H1 (cell line): ENCODE data around the gene MYO5A. TPM values are rescaled to one million over a fixed set of nuclear protein-coding genes. Genes with fewer than 3 reads are reported as not detected.

Experiments
- CTCF ChIA-PET: fragments of 300-600 bp; sonication (Branson Sonifier 250); formaldehyde crosslinking; loops from one replicate; lab custom pipeline; 2021; ENCODE audit not compliant: partially characterized antibody; lab: Charles Lee
- POLR2A ChIA-PET: fragments of 300-600 bp; sonication (Branson Sonifier 250); formaldehyde crosslinking; loops from one replicate; lab custom pipeline; 2021; ENCODE audit warnings: inconsistent platforms; ENCODE audit not compliant: partially characterized antibody; lab: Charles Lee
- DNase-seq, 2 experiments: peaks; one replicate each; pipeline versions ENCODE4 v3.0.0 to v3.0.0-alpha.2; 2010 to 2022; ENCODE audit warnings: low spot score in 2 of 2, low read depth in 1 of 2, mixed read lengths in 1 of 2
- FAIRE-seq: peaks from 2 replicates; lab custom pipeline; 2011; peaks lifted over from hg19 to GRCh38; lab: Jason Lieb, UNC
- H2AFZ ChIP-seq: 2 replicates; pipeline ENCODE4 v1.8.1; 2012; ENCODE audit warnings: low read length, inconsistent platforms
- H2AK5ac ChIP-seq: 2 replicates; pipeline ENCODE4 v1.6.1; 2013; ENCODE audit warnings: low read depth, low read length
- H2BK120ac ChIP-seq: replicated peaks from 2 replicates; pipeline ENCODE3; 2013; ENCODE audit warnings: low read depth, low read length, inconsistent platforms
- H2BK12ac ChIP-seq: 2 replicates; pipeline ENCODE4 v1.6.1; 2013; ENCODE audit warnings: low read depth, low read length
- H2BK15ac ChIP-seq: 2 replicates; pipeline ENCODE4 v1.6.1; 2013; ENCODE audit warnings: low read length
- H2BK20ac ChIP-seq: 2 replicates; pipeline ENCODE4 v1.6.1; 2013; ENCODE audit warnings: low read length
- H2BK5ac ChIP-seq: 2 replicates; pipeline ENCODE4 v1.6.1; 2013; ENCODE audit warnings: low read depth, low read length
- H3K14ac ChIP-seq: 2 replicates; pipeline ENCODE4 v1.6.1; 2013; ENCODE audit warnings: inconsistent platforms; ENCODE audit not compliant: insufficient read length
- H3K18ac ChIP-seq: 2 replicates; pipeline ENCODE4 v1.6.1; 2013; ENCODE audit warnings: low read length; ENCODE audit errors: extremely low read depth
- H3K23ac ChIP-seq: 2 replicates; pipeline ENCODE4 v1.6.1; 2013; ENCODE audit warnings: inconsistent platforms; ENCODE audit not compliant: insufficient read length
- H3K23me2 ChIP-seq: 2 replicates; pipeline ENCODE4 v1.6.1; 2013; ENCODE audit warnings: low read depth, low read length
- H3K27ac ChIP-seq: 2 replicates; pipeline ENCODE4 v1.6.1; 2011; ENCODE audit warnings: low read depth, low read length, inconsistent platforms
- H3K27me3 ChIP-seq, 4 experiments: replicated peaks in 1 of 4; 1 replicate in 1 of 4; 2 replicates in 3 of 4; pipeline versions ENCODE4 v1.6.1 to v1.8.1; 2011 to 2013; ENCODE audit warnings: low read length in 3 of 4, mild to moderate bottlenecking in 3 of 4, inconsistent platforms in 2 of 4, mixed read lengths in 2 of 4, moderate library complexity in 1 of 4; ENCODE audit not compliant: control insufficient read depth in 3 of 4, insufficient read depth in 3 of 4; ENCODE audit errors: extremely low read depth in 1 of 4
- H3K36me3 ChIP-seq, 4 experiments: 2 replicates each; pipeline versions ENCODE4 v1.6.1 to v1.8.1; 2011 to 2013; ENCODE audit warnings: mild to moderate bottlenecking in 4 of 4, low read length in 3 of 4, moderate library complexity in 2 of 4, control low read depth in 1 of 4, inconsistent platforms in 1 of 4; ENCODE audit not compliant: insufficient read depth in 4 of 4, control insufficient read depth in 2 of 4
- H3K4ac ChIP-seq: replicated peaks from 2 replicates; pipeline ENCODE3; 2013; ENCODE audit warnings: low read length, low read depth, mixed read lengths, inconsistent platforms; ENCODE audit not compliant: insufficient read length
- H3K4me1 ChIP-seq, 4 experiments: replicated peaks in 1 of 4; 1 replicate in 1 of 4; 2 replicates in 3 of 4; pipeline versions ENCODE4 v1.6.1 to v1.8.1; 2011 to 2013; ENCODE audit warnings: low read length in 3 of 4, inconsistent platforms in 2 of 4, mixed read lengths in 1 of 4; ENCODE audit not compliant: insufficient read depth in 4 of 4, control insufficient read depth in 3 of 4
- H3K4me2 ChIP-seq, 2 experiments: 2 replicates each; pipeline versions ENCODE4 v1.6.1 to v1.8.1; 2011 to 2013; ENCODE audit warnings: low read depth in 2 of 2, low read length in 2 of 2, control low read depth in 1 of 2, inconsistent platforms in 1 of 2, mild to moderate bottlenecking in 1 of 2; ENCODE audit not compliant: insufficient read depth in 1 of 2
- H3K4me3 ChIP-seq, 4 experiments: fragments of 200-600, 300-600 bp in 1 of 4; sonication (generic), shearing (Covaris generic), sonication (Bioruptor Twin) in 1 of 4; 2 replicates each; pipeline versions ENCODE4 v1.5.1 to v1.8.1; 2011 to 2016; ENCODE audit warnings: low read length in 4 of 4, low read depth in 3 of 4, control low read depth in 2 of 4, inconsistent platforms in 2 of 4, mild to moderate bottlenecking in 2 of 4, mixed read lengths in 1 of 4, moderate library complexity in 1 of 4; ENCODE audit not compliant: insufficient read depth in 2 of 4; ENCODE audit errors: extremely low read depth in 1 of 4
- H3K56ac ChIP-seq: replicated peaks from 2 replicates; pipeline ENCODE3; 2013; ENCODE audit warnings: low read depth, mild to moderate bottlenecking, mixed read lengths, low read length, inconsistent platforms; ENCODE audit not compliant: insufficient read length
- H3K79me1 ChIP-seq: 2 replicates; pipeline ENCODE4 v1.6.1; 2013; ENCODE audit warnings: low read depth, low read length, control low read depth
- H3K79me2 ChIP-seq, 2 experiments: 2 replicates each; pipeline versions ENCODE4 v1.6.1 to v1.8.1; 2012 to 2013; ENCODE audit warnings: low read length in 2 of 2, mild to moderate bottlenecking in 2 of 2, inconsistent platforms in 1 of 2; ENCODE audit not compliant: insufficient read depth in 2 of 2, control insufficient read depth in 1 of 2
- H3K9ac ChIP-seq, 4 experiments: replicated peaks in 1 of 4; 1 replicate in 1 of 4; 2 replicates in 3 of 4; pipeline versions ENCODE4 v1.6.1 to v1.8.1; 2011 to 2013; ENCODE audit warnings: low read depth in 3 of 4, low read length in 3 of 4, control low read depth in 2 of 4, mild to moderate bottlenecking in 2 of 4, moderate library complexity in 2 of 4, inconsistent platforms in 1 of 4; ENCODE audit errors: extremely low read depth in 1 of 4
- H3K9me3 ChIP-seq, 2 experiments: 2 replicates each; pipeline versions ENCODE4 v1.6.1 to v1.8.1; 2012 to 2013; ENCODE audit warnings: mild to moderate bottlenecking in 2 of 2, moderate library complexity in 2 of 2, control low read depth in 1 of 2, inconsistent platforms in 1 of 2, low read depth in 1 of 2, low read length in 1 of 2, mixed read lengths in 1 of 2; ENCODE audit not compliant: insufficient read depth in 2 of 2
- H4K20me1 ChIP-seq, 2 experiments: replicated peaks in 1 of 2; 2 replicates each; pipeline versions ENCODE3 to v1.8.1; 2011 to 2013; ENCODE audit warnings: inconsistent platforms in 2 of 2, low read length in 2 of 2, mild to moderate bottlenecking in 1 of 2; ENCODE audit not compliant: insufficient read depth in 2 of 2, control insufficient read depth in 1 of 2
- H4K5ac ChIP-seq: 2 replicates; pipeline ENCODE4 v1.6.1; 2013; ENCODE audit warnings: low read length, low read depth, mixed read lengths, inconsistent platforms; ENCODE audit not compliant: insufficient read length
- H4K8ac ChIP-seq: 2 replicates; pipeline ENCODE4 v1.8.0; 2013; ENCODE audit warnings: mild to moderate bottlenecking, moderate library complexity, low read length, inconsistent platforms; ENCODE audit not compliant: insufficient read depth; ENCODE audit errors: extremely low read depth
- H4K91ac ChIP-seq: replicated peaks from 2 replicates; pipeline ENCODE3; 2013; ENCODE audit warnings: low read length, mixed read lengths, inconsistent platforms; ENCODE audit not compliant: insufficient read length
- POLR2A ChIP-seq, 2 experiments: IDR thresholded peaks; 1 replicate in 1 of 2; 2 replicates in 1 of 2; pipeline ENCODE4 v1.6.1; 2011; ENCODE audit warnings: low read depth in 2 of 2, low read length in 2 of 2, mild to moderate bottlenecking in 2 of 2; ENCODE audit errors: control extremely low read depth in 1 of 2
- RFX5 ChIP-seq: IDR thresholded peaks from 2 replicates; pipeline ENCODE4 v1.6.1; 2011; ENCODE audit warnings: low read depth, low read length, improper control_type of control experiment, borderline replicate concordance
- WGBS, 2 experiments: shearing (Covaris generic) in 1 of 2; methylation state at CpG; one replicate each; pipeline versions ENCODE4 v1.1.6 to v1.1.7; 2013 to 2015; ENCODE audit warnings: low lambda C conversion rate in 2 of 2, mixed read lengths in 2 of 2, inconsistent platforms in 1 of 2, low coverage in 1 of 2, missing lambda C conversion rate in 1 of 2; ENCODE audit not compliant: insufficient replicate concordance in 2 of 2, insufficient coverage in 1 of 2, insufficient read length in 1 of 2; ENCODE audit errors: extremely low coverage in 1 of 2, missing lambda C conversion rate in 1 of 2; 5-methylcytosine and 5-hydroxymethylcytosine counted together
- polyA plus RNA-seq, 7 experiments: library from polyadenylated mRNA; depleted of rRNA in 3 of 7; stranded (reverse) in 5 of 7; unstranded in 2 of 7; fragments of >200 nt in 5 of 7; fragments of 200-250 nt in 2 of 7; gene quantifications; 1 replicate in 5 of 7; 2 replicates in 1 of 7; 4 replicates in 1 of 7; pipeline versions ENCODE4 v1.2.1 to v1.2.3, GENCODE V29; 2011 to 2013; ENCODE audit warnings: missing spikeins in 2 of 7, mixed read lengths in 2 of 7
- total RNA-seq: library from RNA; stranded (reverse); fragmentation: NEBNext Ultra II Directional; extraction: Animal tissue kit (Norgen Biotek cat#: 25700); gene quantifications from 2 replicates; pipeline ENCODE4 v1.2.1, GENCODE V29; 2021

The MYO5A gene
- total and polyA plus RNA-seq, 2 of the 8 experiments (the other 6 are each of a cell fraction or from before 2014, with no cell fraction given), result 11.4 to 24.7 TPM

- H2BK5ac ChIP-seq, result no peak overlapping the region
- H3K79me1 ChIP-seq, result no peaks in the 10 kb centered on the region
- H4K5ac ChIP-seq, result no peak overlapping the region
- H4K8ac ChIP-seq, result no peak overlapping the region
- no peak overlapping the region for H3K23ac ChIP-seq
- 94% methylated on average over 2 of the region's 2 CpGs; no CpG with 5 or more reads in 1 of the 2 experiments for WGBS, 2 experiments
- H3K27me3 ChIP-seq, result no peaks in the 10 kb centered on the region
- H2BK12ac ChIP-seq, result no peak overlapping the region
- ChIA-PET CTCF (no interaction called here), POLR2A (no interaction called here)
- no peaks in the 10 kb centered on the region for H3K36me3 ChIP-seq
- H3K18ac ChIP-seq, result no peak overlapping the region
- H3K27ac ChIP-seq, result no peak overlapping the region
- H3K4me1 ChIP-seq, result no peaks in the 10 kb centered on the region
- no peak overlapping the region for H2BK15ac ChIP-seq
- FAIRE-seq (no peak), DNase-seq (no peak)
- no peak overlapping the region for H2BK120ac ChIP-seq
- H3K4me3 ChIP-seq, result no peak overlapping the region
- no peak overlapping the region for H2BK20ac ChIP-seq
- H3K79me2 ChIP-seq, result no peaks in the 10 kb centered on the region
- no peak overlapping the region for H2AK5ac ChIP-seq
- H3K14ac ChIP-seq, result no peak overlapping the region
- H3K4me2 ChIP-seq, result no peak overlapping the region
- H2AFZ ChIP-seq, result no peak overlapping the region
- H3K9ac ChIP-seq, result no peak overlapping the region
- no peak overlapping the region for H4K91ac ChIP-seq
- H4K20me1 ChIP-seq, result peaks cover 0 to 2% of the 10 kb centered on the region in 2 experiments
- no peak overlapping the region for H3K4ac ChIP-seq
- no peaks in the 10 kb centered on the region for H3K9me3 ChIP-seq
- no peak overlapping the region for H3K56ac ChIP-seq
- H3K23me2 ChIP-seq, result no peaks in the 10 kb centered on the region
- no peak for TF ChIP-seq POLR2A (IDR thresholded peaks at IDR 0.05; ENCODE audit: control extremely low read depth in 1 of 2, low read depth in 2 of 2, low read length in 2 of 2)
- TF ChIP-seq RFX5, result no peak
These were observed 103.7 kb downstream of the MYO5A start for GRCh38 chr15:52424856-52425431.
